GM18498 (cell line): Measurements from ENCODE around the gene SYT1.
"Not testable (repeated sequence)": the region's sequence is repeated elsewhere in the genome, so short reads cannot be mapped to it uniquely, and the experiment has no call there.

Experiments used
- ATAC-seq: cut with Tn5 transposase; IDR thresholded peaks from one replicate; pipeline ENCODE4 v1.9.1; 2021; ENCODE audit warnings: mild to moderate bottlenecking, moderate library complexity; ENCODE audit not compliant: unreplicated experiment

The SYT1 gene

DNA sequence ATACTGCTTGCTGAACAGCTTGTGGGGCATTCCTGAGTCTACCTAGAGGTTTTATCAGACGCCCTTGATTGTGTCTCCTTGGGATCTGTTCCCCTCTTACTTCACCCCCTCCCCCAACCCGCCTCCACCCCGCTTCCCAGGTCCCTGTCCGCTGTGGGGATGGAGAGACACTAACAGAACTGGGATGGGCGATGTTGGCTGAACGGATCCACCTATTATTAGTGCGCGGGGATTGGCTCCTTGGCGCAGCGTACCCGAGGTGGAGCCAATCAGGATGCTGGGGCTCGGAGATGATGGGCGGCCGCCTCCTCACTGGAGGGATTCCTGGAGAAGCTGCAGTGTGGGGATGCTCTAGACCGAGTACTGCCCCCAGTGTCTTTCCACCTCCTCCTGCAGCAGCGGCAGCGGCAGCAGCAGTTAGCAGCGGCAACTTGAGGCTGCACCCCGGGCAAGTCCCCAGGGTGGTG, at the start of gene SYT1:
Gene SYT1, plus strand, starts transcription at position 372 of the 467 bp plus-strand sequence.
- peak; percentile 47 for ATAC-seq

DNA sequence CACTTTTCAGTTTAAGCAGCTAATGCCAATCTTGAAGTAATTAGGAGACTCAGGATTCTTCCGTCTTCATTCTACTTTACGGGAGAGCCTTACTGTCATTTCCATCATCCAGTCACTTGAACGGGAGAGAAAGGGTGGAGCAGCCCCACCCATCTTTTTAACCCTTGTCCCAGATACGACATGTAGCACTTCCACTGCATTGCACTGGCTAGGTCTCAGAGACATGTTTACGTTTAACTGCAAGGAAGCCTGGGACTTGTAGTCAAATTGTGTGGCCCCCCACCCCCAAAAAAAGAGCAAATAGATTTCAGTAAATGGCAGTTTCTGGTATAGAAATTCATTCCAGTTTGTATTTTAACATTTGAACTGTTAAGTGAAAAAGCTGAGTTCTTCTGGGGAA, 46.1 kb upstream of the SYT1 start:
- ATAC-seq = no peak

DNA sequence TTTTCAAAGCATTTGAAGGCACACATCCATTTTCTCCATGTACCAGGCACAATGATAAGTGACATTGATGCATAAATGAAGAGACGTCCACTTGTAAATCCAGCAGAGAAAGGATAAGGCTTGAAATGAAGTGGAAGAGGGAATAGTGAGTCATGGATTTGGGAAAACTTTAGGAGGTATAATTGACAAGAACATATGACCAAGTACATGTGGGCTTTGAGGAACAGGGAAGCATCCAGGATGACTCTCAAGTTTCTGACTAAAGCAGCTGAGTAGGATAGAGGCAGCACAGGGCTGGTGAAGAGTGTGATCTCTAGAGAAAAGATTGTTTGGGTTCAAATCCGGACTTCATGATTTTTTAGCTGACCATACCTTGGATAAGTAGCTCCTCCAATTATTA, 43.6 kb upstream of the SYT1 start:
- ATAC-seq = no peak

DNA sequence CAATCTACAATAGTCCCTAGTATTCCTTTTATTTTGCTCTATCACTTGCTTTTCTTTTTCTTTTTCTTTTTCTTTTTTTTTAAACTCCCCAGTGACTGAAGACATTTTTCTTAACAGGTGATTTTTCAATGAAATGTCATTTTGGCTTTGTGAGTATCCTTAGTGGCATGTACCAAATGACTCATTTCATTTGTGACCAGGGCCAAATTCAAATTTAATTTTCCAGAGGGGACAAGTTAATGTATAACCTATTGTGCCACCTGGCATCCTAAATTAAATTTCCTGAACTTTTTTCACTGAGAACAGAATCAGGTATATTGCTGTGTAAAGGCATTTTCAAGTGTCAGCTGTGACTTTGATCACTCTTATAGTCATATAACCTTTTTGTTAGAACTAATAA, 39.7 kb upstream of the SYT1 start:
- ATAC-seq = no peak

DNA sequence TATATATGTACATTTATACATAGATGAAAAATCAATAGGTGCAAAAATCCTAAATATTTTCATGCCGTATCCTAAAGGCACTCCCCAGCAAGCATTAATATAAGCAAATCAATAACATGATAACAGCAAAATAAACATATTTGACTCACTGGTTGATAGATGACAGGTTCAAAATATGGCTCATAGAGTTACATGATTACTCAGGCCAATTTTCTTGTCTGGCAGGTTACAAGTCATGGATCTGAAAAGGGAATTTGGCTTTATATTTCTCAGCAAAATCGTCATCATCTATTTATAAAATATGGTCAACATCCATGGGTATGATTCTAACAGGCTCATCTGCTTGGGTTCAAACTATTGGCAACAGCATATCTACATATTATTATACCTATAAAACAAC, 34.9 kb upstream of the SYT1 start:
- ATAC-seq = no peak

DNA sequence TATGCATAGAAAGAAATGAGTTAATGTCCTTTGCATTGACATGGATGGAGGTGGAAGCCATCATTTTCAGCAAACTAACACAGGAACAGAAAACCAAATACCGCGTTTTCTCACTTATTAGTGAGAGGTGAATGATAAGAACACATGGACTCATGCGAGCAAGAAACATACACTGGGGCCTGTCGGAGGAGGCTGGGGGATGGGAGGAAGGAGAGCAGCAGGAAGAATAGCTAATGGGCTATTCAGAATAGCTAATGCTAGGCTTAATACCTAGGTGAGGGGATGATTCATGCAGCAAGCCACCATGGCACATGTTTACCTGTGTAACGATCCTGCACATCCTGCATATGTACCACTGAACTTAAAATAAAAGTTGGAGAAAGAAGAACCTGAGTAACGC, 29.1 kb upstream of the SYT1 start:
- ATAC-seq = no peak

DNA sequence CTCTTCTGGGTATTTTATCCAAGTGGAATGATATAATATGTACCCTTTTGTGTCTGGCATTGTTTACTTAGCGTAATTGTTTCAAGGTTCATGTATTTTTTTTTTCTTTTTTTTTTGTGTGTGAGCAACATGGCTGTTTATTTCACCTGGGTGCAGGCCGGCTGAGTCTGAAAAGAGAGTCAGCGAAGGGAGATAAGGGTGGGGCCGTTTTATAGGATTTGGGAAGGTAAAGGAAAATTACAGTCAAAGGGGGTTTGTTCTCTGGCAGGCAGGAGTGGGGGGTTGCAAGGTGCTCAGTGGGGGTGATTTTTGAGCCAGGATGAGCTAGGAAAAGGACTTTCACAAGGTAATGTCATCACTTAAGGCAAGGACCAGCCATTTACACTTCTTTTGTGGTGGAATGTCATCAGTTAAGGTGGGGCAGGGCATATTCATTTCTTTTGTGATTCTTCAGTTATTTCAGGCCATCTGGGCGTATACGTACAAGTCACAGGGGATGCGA, 24.0 kb upstream of the SYT1 start:
- ATAC-seq = not testable (repeated sequence)

DNA sequence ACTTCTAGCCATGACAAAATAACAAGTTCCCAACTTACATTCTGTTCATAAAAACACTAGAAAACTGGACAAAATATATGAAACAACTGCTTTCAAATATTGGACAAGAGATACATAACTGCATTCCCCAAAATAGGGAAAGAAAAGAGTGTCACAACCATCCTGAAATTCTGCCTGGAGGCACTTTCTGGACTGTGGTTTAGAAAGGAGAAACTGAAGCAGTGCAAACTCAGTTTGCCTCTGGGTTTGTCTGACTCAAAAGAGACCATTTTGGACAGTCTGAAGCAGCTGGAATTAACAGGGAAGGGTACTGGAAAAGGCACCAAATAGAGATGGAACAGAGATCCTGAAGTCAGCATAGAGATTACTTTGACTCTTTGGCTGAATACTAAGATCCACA, 11.3 kb upstream of the SYT1 start:
- no peak for ATAC-seq

DNA sequence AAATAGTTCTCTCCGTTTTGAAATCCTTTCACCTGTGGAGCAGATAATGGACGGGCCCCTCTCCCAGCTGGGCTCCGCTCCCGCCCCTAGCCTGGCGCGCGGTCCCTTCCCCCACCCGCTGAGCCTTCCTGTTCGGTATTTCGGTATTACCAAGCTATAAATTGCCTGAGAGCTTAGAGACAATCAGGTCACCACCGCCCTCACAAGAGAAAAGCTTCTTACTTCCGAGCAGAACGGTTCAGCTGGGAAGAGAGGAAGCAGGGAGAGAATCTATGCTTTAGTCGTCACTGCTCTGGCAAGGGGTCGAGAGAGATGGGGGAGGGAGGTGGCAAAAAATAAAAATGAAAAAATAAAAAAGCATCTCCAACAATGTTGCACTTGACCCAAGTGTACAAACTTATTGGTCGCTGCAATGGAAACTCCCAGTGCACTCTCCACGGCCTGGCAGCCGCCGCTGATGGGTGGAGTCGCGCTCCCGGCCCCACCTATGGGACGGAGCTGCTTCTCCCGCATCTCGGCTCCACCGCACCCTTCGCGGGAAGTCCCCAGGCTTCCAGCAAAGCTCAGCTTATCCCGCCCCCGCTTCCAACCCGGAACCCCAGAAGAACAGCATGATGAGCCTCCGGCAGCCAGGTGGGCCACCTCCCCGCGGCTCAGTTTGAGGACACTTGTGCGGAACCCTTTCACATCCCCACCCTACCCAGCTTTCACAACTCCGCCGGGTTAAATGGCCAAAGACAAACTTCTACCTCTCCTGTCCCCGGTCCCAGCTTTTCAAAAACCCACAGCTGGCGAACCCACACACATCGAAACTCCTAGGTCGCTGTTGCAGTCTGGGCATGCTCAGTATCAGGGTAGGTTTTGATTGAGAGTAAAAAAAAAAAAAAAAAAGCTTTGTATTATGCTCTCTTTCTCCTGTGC, 832 bp upstream of the SYT1 start:
- ATAC-seq = peak; percentile 48

DNA sequence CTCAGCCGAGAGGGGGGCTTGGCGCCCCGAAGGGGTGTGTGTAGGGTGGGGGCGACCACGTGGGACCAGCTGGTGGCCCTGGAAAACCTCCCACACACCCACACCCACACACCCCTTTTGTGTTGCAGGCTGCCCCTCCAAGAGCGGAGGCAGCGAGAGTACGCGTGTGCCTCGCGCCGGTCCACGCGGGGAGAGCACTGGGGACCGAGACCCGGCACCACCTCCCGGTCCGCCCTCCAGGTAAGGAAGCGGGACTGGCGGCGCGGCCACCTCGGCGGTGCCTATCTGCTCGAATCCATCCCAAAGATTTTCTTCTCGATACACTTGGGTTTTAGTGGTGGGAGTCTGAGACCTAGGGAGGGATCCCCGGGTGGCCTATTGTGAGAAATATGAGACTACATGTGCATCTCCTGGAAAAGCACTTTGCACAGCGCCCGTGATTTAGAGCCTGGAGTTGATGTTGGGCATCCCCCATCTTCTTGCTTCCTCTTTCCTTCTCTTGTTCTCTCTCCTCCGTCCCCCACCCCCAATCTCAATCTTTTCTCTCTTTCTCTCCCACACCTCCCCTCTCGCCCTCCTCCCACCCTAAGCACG, 393 bp downstream of the SYT1 start:
- peak; percentile 36 for ATAC-seq

DNA sequence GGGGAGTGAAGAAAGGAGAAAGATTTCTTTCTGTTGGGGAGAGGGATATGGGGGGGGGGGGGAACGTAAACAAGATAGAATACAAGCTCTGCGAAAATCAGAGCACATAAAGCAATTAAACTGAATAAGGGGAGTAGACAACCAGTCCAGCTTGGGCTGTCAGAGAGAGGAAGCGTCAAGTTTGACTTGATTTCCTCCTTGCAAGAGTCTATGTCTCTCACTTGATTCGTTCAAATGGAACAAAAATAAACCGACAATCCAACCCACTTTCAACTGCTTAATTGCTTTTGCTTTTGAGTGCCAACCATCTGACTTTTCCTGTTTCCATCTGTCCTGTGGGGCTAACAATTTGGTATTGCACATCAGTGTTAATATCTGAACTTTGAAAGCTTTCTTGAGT, 942 bp downstream of the SYT1 start:
- no peak for ATAC-seq

DNA sequence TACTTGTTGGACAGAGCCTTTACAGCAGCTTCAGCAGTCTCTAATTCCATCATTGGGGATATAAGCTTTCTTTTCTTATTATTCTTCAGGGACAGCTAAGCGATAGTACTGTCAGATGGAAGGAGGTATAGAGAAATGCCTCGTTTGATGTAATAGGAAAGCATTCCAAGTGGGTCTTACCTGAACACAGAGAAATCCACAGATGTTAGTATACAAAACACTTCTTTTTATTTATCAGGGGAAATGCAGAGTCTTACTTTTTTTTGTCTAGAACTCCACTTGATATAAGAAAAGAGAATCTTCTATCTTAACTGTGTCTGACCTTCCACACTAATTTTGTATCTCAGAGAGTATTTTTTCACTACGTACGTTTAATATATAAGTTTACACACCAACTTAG, 1.9 kb downstream of the SYT1 start:
- no peak for ATAC-seq

DNA sequence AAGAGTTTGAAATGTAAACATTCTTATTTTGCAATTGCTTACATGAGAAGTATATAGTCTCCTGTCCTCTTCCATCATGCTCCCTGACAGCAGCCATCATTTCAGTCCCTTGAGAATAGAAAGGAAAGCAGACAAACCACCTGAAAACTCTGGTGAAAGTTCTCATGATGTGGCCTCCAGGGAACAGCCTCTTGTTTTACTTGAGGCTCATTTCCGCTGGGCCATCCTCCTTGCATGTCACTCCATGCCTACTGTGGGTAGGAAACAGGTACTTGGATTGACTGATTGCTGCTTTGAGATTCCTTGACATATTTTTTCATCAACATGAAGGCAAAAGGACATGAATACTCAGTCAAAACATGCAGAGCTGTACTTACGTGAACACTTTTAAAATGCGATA, 6.0 kb downstream of the SYT1 start:
- no peak for ATAC-seq

DNA sequence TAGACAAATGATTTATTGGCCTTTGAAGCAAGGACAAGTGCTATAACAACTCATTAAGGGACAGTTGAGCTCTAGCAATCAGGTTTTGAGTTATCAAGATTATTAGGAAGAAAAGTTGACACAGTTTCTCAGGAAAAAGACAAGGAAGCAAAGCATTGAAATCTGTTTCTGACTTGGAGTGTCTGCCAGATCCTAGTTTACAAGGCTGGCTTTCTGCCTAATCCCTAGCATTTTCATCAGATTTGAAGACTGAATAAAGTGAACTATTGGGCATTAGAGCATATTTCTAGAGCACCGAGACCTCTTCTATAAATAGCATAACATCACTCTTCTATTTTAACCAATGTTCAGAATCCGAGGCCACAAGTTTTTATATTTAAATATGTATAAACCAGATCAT, 7.0 kb downstream of the SYT1 start:
- ATAC-seq = no peak

DNA sequence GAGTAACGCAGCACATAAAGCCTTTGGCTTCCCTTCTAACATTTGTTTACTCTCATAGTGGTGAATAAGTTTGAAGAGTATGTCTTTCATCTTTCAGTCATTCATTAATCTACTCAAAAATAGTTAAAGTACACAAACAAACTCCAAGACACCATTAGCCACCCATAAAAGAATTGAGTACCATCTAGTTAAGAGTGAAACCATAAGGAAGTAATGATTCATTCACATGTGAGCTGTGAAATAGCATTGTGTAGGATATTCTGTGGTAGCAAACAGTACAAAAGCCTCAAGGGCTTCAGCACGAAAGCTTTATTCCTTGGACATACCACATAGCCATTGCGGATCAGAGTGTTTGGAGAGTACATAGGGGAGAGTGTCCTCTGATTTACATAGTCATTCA, 13.9 kb downstream of the SYT1 start:
- ATAC-seq = no peak

DNA sequence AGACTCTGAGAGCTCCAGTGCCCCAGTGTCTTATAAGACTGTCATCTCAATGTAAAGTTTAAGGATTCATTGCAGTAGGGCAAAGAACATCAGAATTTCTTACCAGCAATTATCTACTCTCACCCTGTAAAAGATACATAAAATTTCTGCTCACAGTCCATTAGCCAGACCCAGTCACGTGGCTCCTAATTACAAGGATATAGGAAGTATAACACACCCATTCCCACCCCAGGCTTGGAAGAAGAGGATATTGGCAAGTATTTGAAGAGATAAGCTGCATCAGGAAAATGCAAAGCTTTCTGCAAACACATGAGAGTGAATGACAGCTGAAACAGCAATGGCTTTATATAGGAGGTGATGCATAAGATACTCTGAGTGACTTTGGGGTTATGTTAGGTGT, 14.3 kb downstream of the SYT1 start:
- ATAC-seq = no peak

DNA sequence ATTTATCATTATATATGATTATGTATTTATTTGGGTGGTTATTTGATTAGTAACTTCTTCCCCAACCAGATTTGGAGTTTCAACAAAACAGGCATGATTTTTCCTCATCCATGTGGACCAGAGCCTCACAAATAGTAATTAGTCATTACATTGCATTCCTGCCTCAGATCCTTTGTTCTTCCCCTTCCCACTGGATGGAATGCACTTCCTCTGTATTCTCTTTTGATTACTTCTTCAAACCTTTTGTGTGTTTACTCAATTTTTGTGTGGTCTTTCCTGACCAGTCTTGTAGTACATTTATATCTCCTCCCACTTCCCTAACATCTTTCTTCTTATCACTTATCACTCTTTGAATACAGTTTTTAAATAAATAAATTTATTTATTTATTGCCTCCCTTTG, 15.5 kb downstream of the SYT1 start:
- no peak for ATAC-seq

DNA sequence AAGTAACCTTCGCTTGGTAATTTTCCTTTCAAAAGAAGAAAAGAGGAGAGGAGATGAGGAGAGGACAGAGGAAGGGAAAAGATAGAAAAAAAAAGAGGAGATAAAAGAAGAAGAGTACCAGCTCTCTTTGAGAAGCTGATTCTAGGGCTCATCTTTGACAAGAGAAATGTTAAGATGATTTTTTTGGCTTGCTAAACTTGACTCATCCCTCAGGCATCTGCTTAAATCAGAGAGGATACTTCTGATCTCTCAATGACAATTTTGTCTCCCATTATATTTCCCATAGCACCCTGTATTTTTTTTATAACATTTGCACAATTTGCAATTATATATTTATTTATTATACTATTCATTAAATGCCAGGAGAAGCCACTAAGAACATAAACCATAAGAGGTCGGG, 17.1 kb downstream of the SYT1 start:
- no peak for ATAC-seq

DNA sequence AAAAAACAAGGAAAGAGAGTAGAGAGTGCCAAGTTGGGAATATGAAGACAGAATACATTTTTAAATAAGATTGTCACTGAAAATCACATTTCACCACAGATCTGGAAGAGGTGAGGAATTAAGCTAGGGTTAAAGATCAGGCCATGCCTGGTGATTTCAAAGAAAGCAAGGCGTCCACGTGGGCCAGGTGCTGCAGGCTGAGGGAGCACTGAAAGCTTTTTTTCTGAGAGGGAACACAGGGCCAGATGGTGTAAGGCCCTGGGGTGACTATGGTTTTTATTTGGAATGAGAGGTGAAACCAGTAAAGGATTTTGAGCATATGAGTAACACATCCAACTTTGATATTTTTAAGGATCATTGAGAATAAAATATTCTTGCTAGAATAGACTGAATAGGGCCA, 20.9 kb downstream of the SYT1 start:
- ATAC-seq = no peak

DNA sequence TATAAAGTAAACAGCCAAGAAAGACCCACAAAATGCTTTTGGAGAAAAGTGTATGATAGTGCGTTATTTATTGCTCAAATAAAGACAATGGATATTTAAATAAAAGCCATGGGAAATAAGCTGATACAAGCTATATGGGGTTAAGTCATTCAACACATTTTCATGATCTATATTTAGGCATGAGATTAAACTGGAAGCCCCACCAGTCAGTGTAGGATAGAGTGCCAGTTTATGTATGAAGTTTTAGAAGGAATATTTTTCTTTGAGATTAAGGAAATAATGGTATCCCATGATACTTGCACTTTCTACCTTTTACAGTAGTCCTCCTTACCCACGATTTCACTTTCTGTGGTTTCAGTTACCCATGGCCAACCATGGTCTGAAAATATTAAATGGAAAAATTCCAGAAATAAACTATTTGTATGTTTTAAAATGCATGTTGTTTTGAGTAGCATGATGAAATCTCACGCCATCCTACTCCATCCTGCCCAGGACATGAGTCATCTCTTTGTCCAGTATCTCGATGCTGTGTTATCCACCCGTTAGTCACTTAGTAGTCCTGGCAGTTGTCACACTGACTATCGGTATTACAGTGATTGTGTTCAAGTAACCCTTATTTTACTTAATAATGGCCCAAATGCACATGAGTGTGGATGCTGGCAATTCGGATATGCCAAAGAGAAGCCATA, 22.3 kb downstream of the SYT1 start:
- ATAC-seq = no peak

DNA sequence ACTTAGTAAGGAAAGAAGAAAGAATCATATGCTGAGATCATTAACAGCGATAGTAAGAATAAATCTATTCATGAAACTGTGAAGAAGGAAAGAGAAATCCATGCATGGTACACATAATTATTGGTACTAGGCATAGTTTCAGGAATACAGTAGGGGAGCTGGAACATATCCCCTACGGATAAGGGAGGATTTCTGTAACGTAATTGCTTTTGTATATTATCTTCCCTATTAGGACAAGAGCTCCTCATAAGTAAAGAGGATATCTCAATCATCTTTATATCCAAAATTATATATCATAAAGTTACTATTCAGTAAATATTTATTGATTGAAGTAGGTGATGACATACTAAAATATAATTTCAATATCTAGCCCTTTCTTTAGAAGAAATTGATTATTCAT, 22.9 kb downstream of the SYT1 start:
- no peak for ATAC-seq

DNA sequence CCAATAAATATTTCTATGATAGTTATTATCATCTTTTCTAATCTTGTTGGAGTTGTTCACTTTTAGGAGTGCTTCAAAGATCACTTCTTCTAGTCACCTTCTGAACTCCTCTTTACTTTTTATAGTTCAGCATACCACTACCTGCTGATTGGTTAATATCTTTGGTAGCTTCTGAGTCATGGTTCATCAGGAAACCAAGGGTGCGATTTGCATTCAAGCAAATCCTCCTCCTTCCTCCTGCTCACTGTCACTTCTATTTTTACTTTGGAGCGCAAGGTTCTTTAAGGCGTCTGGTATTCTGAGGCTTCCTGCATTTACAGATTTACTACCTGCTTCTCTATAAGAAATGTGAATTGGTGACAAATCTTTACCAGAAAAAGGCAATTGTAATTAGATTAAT, 24.0 kb downstream of the SYT1 start:
- peak; percentile 96 for ATAC-seq
